GM19463 (cell line): ENCODE measurements around the gene IKZF2.

Source experiments
- ATAC-seq: cut with Tn5 transposase; IDR thresholded peaks from one replicate; pipeline ENCODE4 v1.9.1; 2021; ENCODE audit warnings: mild to moderate bottlenecking, moderate library complexity; ENCODE audit not compliant: unreplicated experiment

IKZF2 gene

GRCh38 chr2:213151437-213152064 lies at the start of gene IKZF2:
TSS of gene IKZF2 (minus strand) at chr2:213151612. CDS start at chr2:213148629, 2,983 bp downstream.
- peak; percentile 52 for ATAC-seq

- ATAC-seq: no peak
These were observed 48.5 kb upstream of the IKZF2 start for GRCh38 chr2:213199871-213200270.

- no peak for ATAC-seq
These were observed 37.8 kb upstream of the IKZF2 start for GRCh38 chr2:213189001-213189899.

- no peak for ATAC-seq
These were observed 37.1 kb upstream of the IKZF2 start for GRCh38 chr2:213188533-213188867.

- no peak for ATAC-seq
These were observed 36.6 kb upstream of the IKZF2 start for GRCh38 chr2:213187833-213188532.

- no peak for ATAC-seq
These were observed 36.0 kb upstream of the IKZF2 start for GRCh38 chr2:213187386-213187785.

- peak; percentile 96 for ATAC-seq
These were observed 33.9 kb upstream of the IKZF2 start for GRCh38 chr2:213185147-213185822.

- ATAC-seq: no peak
These were observed 30.3 kb upstream of the IKZF2 start for GRCh38 chr2:213181712-213182111.

GRCh38 chr2:213177679-213178078 lies 26.3 kb upstream of the IKZF2 start:
- no peak for ATAC-seq

- no peak for ATAC-seq
These were observed 24.3 kb upstream of the IKZF2 start for GRCh38 chr2:213175673-213176247.

- no peak for ATAC-seq
These were observed 21.2 kb upstream of the IKZF2 start for GRCh38 chr2:213172641-213173040.

- no peak for ATAC-seq
These were observed 19.7 kb upstream of the IKZF2 start for GRCh38 chr2:213171147-213171546.

- no peak for ATAC-seq
These were observed 16.0 kb upstream of the IKZF2 start for GRCh38 chr2:213167271-213167930.

GRCh38 chr2:213166109-213166508 lies 14.7 kb upstream of the IKZF2 start:
- peak; percentile 92 for ATAC-seq

GRCh38 chr2:213164263-213164662 lies 12.9 kb upstream of the IKZF2 start:
- ATAC-seq: no peak

GRCh38 chr2:213162516-213163118 lies 11.2 kb upstream of the IKZF2 start:
- ATAC-seq: no peak

- ATAC-seq: no peak
These were observed 10.5 kb upstream of the IKZF2 start for GRCh38 chr2:213161759-213162515.

GRCh38 chr2:213159768-213160167 lies 8.4 kb upstream of the IKZF2 start:
- ATAC-seq: no peak

- peak; percentile 80 for ATAC-seq
These were observed 5.8 kb upstream of the IKZF2 start for GRCh38 chr2:213157242-213157641.
